ENCODE measurements around the gene R3HDM2. TPM values are rescaled to one million over a fixed set of nuclear protein-coding genes. Genes with fewer than 3 reads are reported as not detected.
A peak's percentile ranks its signal among the peaks of the same experiment; 100 is the strongest.

Gene R3HDM2
- total and polyA plus RNA-seq, 2 of the 13 experiments (the other 11 are each of a cell fraction or from before 2014, with no cell fraction given): 11.1 to 23.5 TPM

DNA sequence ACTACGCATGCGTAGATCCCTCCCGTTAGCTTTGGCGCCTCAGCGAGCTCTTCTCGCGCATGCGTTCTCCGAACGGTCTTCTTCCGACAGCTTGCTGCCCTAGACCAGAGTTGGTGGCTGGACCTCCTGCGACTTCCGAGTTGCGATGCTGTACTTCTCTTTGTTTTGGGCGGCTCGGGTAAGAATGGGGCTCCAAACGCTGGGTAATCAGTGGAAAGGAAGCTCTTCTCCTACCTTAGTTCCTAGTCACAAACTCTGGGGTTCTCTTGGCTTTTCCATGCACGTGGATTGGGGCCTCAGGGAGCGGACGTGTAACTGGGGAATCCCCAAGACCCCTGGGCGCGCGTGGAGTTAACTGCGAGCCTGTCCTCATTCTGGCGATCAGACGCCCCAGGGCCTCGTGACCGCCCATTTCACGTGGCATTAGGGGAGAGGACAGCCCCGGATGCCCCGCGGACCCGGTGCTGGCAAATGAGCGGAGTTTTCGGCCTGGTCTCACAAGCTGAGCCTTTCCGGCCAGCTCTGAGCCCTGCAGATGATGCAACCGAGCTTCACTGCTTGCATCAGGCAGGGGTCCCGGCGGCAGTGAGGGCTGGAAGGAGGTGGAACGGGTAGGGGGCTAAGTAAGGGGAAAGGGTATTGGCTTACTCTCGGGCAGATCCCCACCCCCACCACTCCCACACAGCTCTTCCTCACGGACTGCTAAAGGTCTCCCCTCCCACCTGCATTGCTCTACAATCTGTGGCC lies 201.0 kb downstream of the R3HDM2 start, which contains the start of gene SHMT2 (continued):
- TF ChIP-seq ZNF710 (CRISPR knock-in tag; IDR thresholded peaks at IDR 0.05; ENCODE audit: borderline replicate concordance) (peak; percentile 54; the same call in 1 of the 2 replicates), AGO1 (IDR thresholded peaks at IDR 0.05; ENCODE audit: low read depth, low read length, poor library complexity, severe bottlenecking) (peak; percentile 90), HNRNPL (IDR thresholded peaks at IDR 0.05; ENCODE audit: low read depth, low read length) (peak; percentile 36; the same call in 1 of the 2 replicates), ZNF768 (CRISPR knock-in tag; IDR thresholded peaks at IDR 0.05) (no peak; the same call in 1 of the 2 replicates), ARNT (IDR thresholded peaks at IDR 0.05) (no peak), ZKSCAN8 (CRISPR knock-in tag; IDR thresholded peaks at IDR 0.05; ENCODE audit: borderline replicate concordance) (no peak), SMC3 (IDR thresholded peaks at IDR 0.05; ENCODE audit: low read length) (no peak), ZBTB39 (CRISPR knock-in tag; IDR thresholded peaks at IDR 0.05) (no peak), ZNF777 (CRISPR knock-in tag; IDR thresholded peaks at IDR 0.05) (peak; percentile 63; the same call in 1 of the 2 replicates), TAF1 (CRISPR knock-in tag; IDR thresholded peaks at IDR 0.05) (peak; percentile 75), ZNF235 (CRISPR knock-in tag; IDR thresholded peaks at IDR 0.05; ENCODE audit: borderline replicate concordance) (no peak), HOXA7 (CRISPR knock-in tag; IDR thresholded peaks at IDR 0.05) (no peak), GTF2F1 (IDR thresholded peaks at IDR 0.05; ENCODE audit: low read length) (no peak), ZNF816 (CRISPR knock-in tag; IDR thresholded peaks at IDR 0.05; ENCODE audit: borderline replicate concordance) (peak; percentile 20; the same call in 1 of the 2 replicates), ZNF496 (CRISPR knock-in tag; IDR thresholded peaks at IDR 0.05; ENCODE audit: insufficient replicate concordance) (no peak), EP300 (IDR thresholded peaks at IDR 0.05; ENCODE audit: low read depth in 2 of 2, low read length in 2 of 2) (no peak), EP300 (CRISPR knock-in tag; IDR thresholded peaks at IDR 0.05; ENCODE audit: borderline replicate concordance) (peak; percentile 58), ZNF577 (CRISPR knock-in tag; IDR thresholded peaks at IDR 0.05; ENCODE audit: borderline replicate concordance, low read depth) (no peak), SOX6 (IDR thresholded peaks at IDR 0.05) (no peak), SOX6 (CRISPR knock-in tag; IDR thresholded peaks at IDR 0.05) (peak; percentile 24)
- TF ChIP-seq, protein P1, sequence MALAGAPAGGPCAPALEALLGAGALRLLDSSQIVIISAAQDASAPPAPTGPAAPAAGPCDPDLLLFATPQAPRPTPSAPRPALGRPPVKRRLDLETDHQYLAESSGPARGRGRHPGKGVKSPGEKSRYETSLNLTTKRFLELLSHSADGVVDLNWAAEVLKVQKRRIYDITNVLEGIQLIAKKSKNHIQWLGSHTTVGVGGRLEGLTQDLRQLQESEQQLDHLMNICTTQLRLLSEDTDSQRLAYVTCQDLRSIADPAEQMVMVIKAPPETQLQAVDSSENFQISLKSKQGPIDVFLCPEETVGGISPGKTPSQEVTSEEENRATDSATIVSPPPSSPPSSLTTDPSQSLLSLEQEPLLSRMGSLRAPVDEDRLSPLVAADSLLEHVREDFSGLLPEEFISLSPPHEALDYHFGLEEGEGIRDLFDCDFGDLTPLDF (CRISPR knock-in tag; IDR thresholded peaks at IDR 0.05): peak; percentile 95
- TF ChIP-seq, protein P2, sequence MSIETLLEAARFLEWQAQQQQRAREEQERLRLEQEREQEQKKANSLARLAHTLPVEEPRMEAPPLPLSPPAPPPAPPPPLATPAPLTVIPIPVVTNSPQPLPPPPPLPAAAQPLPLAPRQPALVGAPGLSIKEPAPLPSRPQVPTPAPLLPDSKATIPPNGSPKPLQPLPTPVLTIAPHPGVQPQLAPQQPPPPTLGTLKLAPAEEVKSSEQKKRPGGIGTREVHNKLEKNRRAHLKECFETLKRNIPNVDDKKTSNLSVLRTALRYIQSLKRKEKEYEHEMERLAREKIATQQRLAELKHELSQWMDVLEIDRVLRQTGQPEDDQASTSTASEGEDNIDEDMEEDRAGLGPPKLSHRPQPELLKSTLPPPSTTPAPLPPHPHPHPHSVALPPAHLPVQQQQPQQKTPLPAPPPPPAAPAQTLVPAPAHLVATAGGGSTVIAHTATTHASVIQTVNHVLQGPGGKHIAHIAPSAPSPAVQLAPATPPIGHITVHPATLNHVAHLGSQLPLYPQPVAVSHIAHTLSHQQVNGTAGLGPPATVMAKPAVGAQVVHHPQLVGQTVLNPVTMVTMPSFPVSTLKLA (IDR thresholded peaks at IDR 0.05): no peak; the same call in 1 of the 2 replicates
